Bronchial epithelial cell (primary cell): Measurements from ENCODE around the gene NDUFA8. TPM values are rescaled to one million over a fixed set of nuclear protein-coding genes. Genes with fewer than 3 reads are reported as not detected.

Experiments used
- DNase-seq: peaks from one replicate; pipeline ENCODE4 v3.0.0-alpha.2; 2010; ENCODE audit warnings: low read depth
- FAIRE-seq: peaks from 2 replicates; lab custom pipeline; 2011; peaks lifted over from hg19 to GRCh38; lab: Jason Lieb, UNC
- H3K27me3 ChIP-seq: 2 replicates; pipeline ENCODE4 v1.5.1; 2011; ENCODE audit warnings: low read length; ENCODE audit not compliant: control insufficient read depth, insufficient read depth
- H3K36me3 ChIP-seq: 2 replicates; pipeline ENCODE4 v1.5.1; 2011; ENCODE audit warnings: low read length; ENCODE audit not compliant: control insufficient read depth, insufficient read depth
- H3K4me3 ChIP-seq: 2 replicates; pipeline ENCODE4 v1.5.1; 2011; ENCODE audit warnings: mild to moderate bottlenecking, low read depth, low read length, control low read depth
- CTCF ChIP-seq: IDR thresholded peaks from 2 replicates; pipeline ENCODE4 v1.5.1; 2011; ENCODE audit warnings: mild to moderate bottlenecking, moderate library complexity, low read length, control low read depth, inconsistent platforms; ENCODE audit not compliant: insufficient read depth, severe bottlenecking
- total RNA-seq: library from RNA; depleted of rRNA; stranded (reverse); fragments of >200 nt; gene quantifications from 2 replicates; pipeline ENCODE4 v1.2.1, GENCODE V29; 2014

The NDUFA8 gene
- total RNA-seq, 1 donor from 2014 or later: 34.2 TPM

DNA sequence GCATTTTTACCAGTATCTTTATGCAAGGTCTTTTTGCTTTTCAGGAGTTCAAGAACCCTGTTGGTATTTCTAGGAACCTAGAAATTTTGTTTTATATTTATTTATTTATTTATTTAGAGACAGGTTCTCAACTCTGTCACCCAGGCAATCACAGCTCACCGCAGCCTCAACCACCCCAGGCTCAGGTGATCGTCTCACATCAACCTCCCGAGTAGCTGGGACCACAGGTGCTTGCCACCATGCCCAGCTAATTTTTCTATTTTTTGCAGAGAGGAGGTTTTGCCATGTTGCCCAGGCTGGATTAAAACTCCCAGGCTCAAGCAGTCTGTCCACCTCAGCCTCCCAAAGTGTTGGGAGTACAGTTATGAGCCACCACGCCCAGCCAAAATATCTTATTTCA is 36.3 kb upstream of the NDUFA8 start:
- H3K36me3 ChIP-seq: no peaks in the 10 kb centered on the region
- no peak for DNase-seq
- FAIRE-seq: no peak
- TF ChIP-seq CTCF: no peak
- no peak overlapping the region for H3K4me3 ChIP-seq
- peaks cover 3% of the 10 kb centered on the region for H3K27me3 ChIP-seq

DNA sequence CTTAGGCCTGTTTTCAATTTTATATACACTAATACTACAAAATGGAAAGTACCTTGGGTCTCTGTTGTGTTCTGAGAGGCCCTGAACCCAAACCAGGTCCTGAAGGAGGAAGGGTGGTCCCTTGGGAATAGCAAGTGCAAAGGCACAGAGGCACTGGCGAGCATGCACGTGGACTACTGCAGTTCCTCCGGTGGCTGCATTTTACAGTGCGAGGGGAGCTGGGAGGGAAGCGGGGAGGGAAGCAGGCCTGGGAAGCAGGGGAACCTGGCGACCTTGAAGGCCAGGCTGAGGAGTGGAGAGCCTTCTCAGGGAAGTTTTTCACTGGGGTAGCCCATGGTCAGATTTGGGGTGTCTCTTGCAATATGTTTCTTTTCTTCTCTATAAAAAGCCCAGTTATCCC is 34.1 kb upstream of the NDUFA8 start:
- Histone ChIP-seq H3K27me3 (peaks cover 3% of the 10 kb centered on the region), H3K36me3 (no peaks in the 10 kb centered on the region), H3K4me3 (no peak overlapping the region)
- DNase-seq (no peak), FAIRE-seq (no peak)
- no peak for TF ChIP-seq CTCF

- FAIRE-seq: no peak
- Histone ChIP-seq H3K27me3 (peaks cover 3% of the 10 kb centered on the region), H3K4me3 (no peak overlapping the region), H3K36me3 (no peaks in the 10 kb centered on the region)
- no peak for TF ChIP-seq CTCF
- DNase-seq: no peak
Observed at GRCh38 chr9:122192914-122193525, 33.4 kb upstream of the NDUFA8 start.

- no peaks in the 10 kb centered on the region for H3K36me3 ChIP-seq
- no peak for FAIRE-seq
- H3K4me3 ChIP-seq: no peak overlapping the region
- no peaks in the 10 kb centered on the region for H3K27me3 ChIP-seq
- no peak for DNase-seq
- peak; percentile 5 for TF ChIP-seq CTCF
Observed at GRCh38 chr9:122192261-122192875, 32.8 kb upstream of the NDUFA8 start.

DNA sequence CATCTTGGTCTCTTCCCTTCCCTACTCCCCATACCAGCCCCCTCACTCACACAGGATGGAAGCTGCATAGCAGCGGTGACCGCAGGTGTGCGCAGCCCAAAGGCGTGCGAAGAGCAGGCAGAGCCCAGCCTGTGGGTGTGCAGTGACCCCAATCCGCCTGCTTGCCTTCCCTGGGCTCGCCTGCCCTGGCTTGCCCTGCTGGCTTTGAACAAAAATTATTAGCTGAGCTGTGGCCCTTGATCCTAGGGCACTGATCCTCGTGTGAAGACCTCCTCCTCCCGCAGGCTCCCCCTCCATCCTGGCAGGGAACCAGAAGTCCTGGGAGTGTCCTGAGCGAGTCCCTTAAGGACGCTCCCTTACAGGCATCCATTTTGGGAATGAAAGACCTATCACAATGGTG is 32.0 kb upstream of the NDUFA8 start:
- H3K36me3 ChIP-seq: no peaks in the 10 kb centered on the region
- TF ChIP-seq CTCF: no peak
- H3K27me3 ChIP-seq: no peaks in the 10 kb centered on the region
- DNase-seq (peak; percentile 62), FAIRE-seq (no peak)
- no peak overlapping the region for H3K4me3 ChIP-seq
